MM.1S (cell line): ENCODE data around the gene KLHDC1.

Source experiments
- DNase-seq: peaks from one replicate; pipeline ENCODE4 v3.0.0-alpha.2; 2015
- H2AFZ ChIP-seq: fragments of 300-600 bp; sonication (generic); 2 replicates; pipeline ENCODE4 v1.6.0; 2016; ENCODE audit warnings: antibody characterized with exemption, low read length
- H3F3A ChIP-seq: fragments of 300-600 bp; sonication (generic); 2 replicates; pipeline ENCODE4 v1.6.1; 2016; ENCODE audit warnings: mild to moderate bottlenecking, antibody characterized with exemption, low read length, moderate library complexity, mixed read lengths; ENCODE audit not compliant: insufficient read depth
- H3K27ac ChIP-seq: fragments of 300-600 bp; sonication (generic); 2 replicates; pipeline ENCODE4 v1.5.1; 2016; ENCODE audit warnings: mild to moderate bottlenecking, low read length
- H3K27me3 ChIP-seq: fragments of 300-600 bp; sonication (generic); replicated peaks from 2 replicates; pipeline ENCODE4 v1.6.0; 2016; ENCODE audit warnings: low read length; ENCODE audit not compliant: insufficient read depth
- H3K36me3 ChIP-seq: fragments of 300-600 bp; sonication (generic); replicated peaks from 2 replicates; pipeline ENCODE4 v1.6.1; 2016; ENCODE audit warnings: mild to moderate bottlenecking, low read length, mixed read lengths; ENCODE audit not compliant: insufficient read depth
- H3K4me1 ChIP-seq: fragments of 300-600 bp; sonication (generic); 2 replicates; pipeline ENCODE4 v1.6.1; 2016; ENCODE audit warnings: low read length, mixed read lengths
- H3K4me2 ChIP-seq: fragments of 300-600 bp; sonication (generic); 2 replicates; pipeline ENCODE4 v1.6.0; 2016; ENCODE audit warnings: low read depth, low read length
- H3K4me3 ChIP-seq: fragments of 300-600 bp; sonication (generic); 2 replicates; pipeline ENCODE4 v1.5.1; 2016; ENCODE audit warnings: low read length, mixed read lengths
- H3K79me2 ChIP-seq: fragments of 300-600 bp; sonication (generic); 2 replicates; pipeline ENCODE4 v1.6.1; 2016; ENCODE audit warnings: mixed run types, low read length, mixed read lengths
- H3K9ac ChIP-seq: fragments of 300-600 bp; sonication (generic); 2 replicates; pipeline ENCODE4 v1.6.1; 2016; ENCODE audit warnings: low read length, mixed read lengths
- H3K9me2 ChIP-seq: fragments of 300-600 bp; sonication (generic); replicated peaks from 2 replicates; pipeline ENCODE4 v1.6.1; 2016; ENCODE audit warnings: mild to moderate bottlenecking, low read length, mixed read lengths; ENCODE audit not compliant: insufficient read depth
- H3K9me3 ChIP-seq: fragments of 300-600 bp; sonication (generic); replicated peaks from 2 replicates; pipeline ENCODE4 v1.6.1; 2016; ENCODE audit warnings: mild to moderate bottlenecking, low read length, mixed read lengths; ENCODE audit not compliant: insufficient read depth
- H4K20me1 ChIP-seq: fragments of 300-600 bp; sonication (generic); 2 replicates; pipeline ENCODE4 v1.6.1; 2016; ENCODE audit warnings: mild to moderate bottlenecking, low read length, moderate library complexity, mixed read lengths; ENCODE audit not compliant: insufficient read depth
- EZH2 ChIP-seq: fragments of 300-600 bp; sonication (generic); optimal IDR thresholded peaks from 2 replicates; pipeline ENCODE3; 2017; ENCODE audit warnings: low read depth, mild to moderate bottlenecking, antibody characterized with exemption, low read length, mixed read lengths
- EZH2phosphoT487 ChIP-seq: fragments of 300-600 bp; sonication (generic); IDR thresholded peaks from 2 replicates; pipeline ENCODE4 v1.6.1; 2018; ENCODE audit warnings: antibody characterized with exemption, low read length
- TF ChIP-seq, protein P1 (sequence below): fragments of 300-600 bp; sonication (generic); IDR thresholded peaks from 2 replicates; pipeline ENCODE4 v1.5.1; 2016; ENCODE audit warnings: antibody characterized with exemption, low read length, mixed read lengths

The KLHDC1 gene

GRCh38 chr14:49766839-49767238 is 73.9 kb downstream of the KLHDC1 start:
- Histone ChIP-seq H3K9me3 (no peaks in the 10 kb centered on the region), H3K36me3 (no peaks in the 10 kb centered on the region), H3K4me3 (peak overlapping the region; percentile 58), H3K27ac (peak overlapping the region; percentile 93; the same call in 1 of the 2 replicates), H3K79me2 (peaks cover 20% of the 10 kb centered on the region), H3F3A (peaks cover 11% of the 10 kb centered on the region; the same call in 1 of the 2 replicates), H2AFZ (peak overlapping the region; percentile 58), H3K9me2 (no peaks in the 10 kb centered on the region), H3K9ac (peak overlapping the region; percentile 84; the same call in 1 of the 2 replicates), H3K4me2 (peak overlapping the region; percentile 74), H4K20me1 (no peaks in the 10 kb centered on the region), H3K4me1 (0 out of 2 replicates have a peak, but pooled peaks cover 3% of the 10 kb centered on the region), H3K27me3 (no peaks in the 10 kb centered on the region)
- DNase-seq: no peak
- no peak for TF ChIP-seq EZH2
- TF ChIP-seq, protein P1, sequence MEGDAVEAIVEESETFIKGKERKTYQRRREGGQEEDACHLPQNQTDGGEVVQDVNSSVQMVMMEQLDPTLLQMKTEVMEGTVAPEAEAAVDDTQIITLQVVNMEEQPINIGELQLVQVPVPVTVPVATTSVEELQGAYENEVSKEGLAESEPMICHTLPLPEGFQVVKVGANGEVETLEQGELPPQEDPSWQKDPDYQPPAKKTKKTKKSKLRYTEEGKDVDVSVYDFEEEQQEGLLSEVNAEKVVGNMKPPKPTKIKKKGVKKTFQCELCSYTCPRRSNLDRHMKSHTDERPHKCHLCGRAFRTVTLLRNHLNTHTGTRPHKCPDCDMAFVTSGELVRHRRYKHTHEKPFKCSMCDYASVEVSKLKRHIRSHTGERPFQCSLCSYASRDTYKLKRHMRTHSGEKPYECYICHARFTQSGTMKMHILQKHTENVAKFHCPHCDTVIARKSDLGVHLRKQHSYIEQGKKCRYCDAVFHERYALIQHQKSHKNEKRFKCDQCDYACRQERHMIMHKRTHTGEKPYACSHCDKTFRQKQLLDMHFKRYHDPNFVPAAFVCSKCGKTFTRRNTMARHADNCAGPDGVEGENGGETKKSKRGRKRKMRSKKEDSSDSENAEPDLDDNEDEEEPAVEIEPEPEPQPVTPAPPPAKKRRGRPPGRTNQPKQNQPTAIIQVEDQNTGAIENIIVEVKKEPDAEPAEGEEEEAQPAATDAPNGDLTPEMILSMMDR: no peak
- no peak for TF ChIP-seq EZH2phosphoT487

GRCh38 chr14:49767270-49767570 is 74.3 kb downstream of the KLHDC1 start:
- Histone ChIP-seq H3K4me2 (peak overlapping the region; percentile 74), H3F3A (peaks cover 11% of the 10 kb centered on the region; the same call in 1 of the 2 replicates), H3K4me1 (0 out of 2 replicates have a peak, but pooled peaks cover 3% of the 10 kb centered on the region), H4K20me1 (no peaks in the 10 kb centered on the region), H3K36me3 (no peaks in the 10 kb centered on the region), H3K4me3 (peak overlapping the region; percentile 58), H3K9me3 (no peaks in the 10 kb centered on the region), H3K27ac (peak overlapping the region; percentile 93), H2AFZ (peak overlapping the region; percentile 58), H3K27me3 (no peaks in the 10 kb centered on the region), H3K79me2 (peaks cover 20% of the 10 kb centered on the region), H3K9me2 (no peaks in the 10 kb centered on the region), H3K9ac (peak overlapping the region; percentile 84)
- DNase-seq: no peak
- TF ChIP-seq EZH2phosphoT487 (no peak), EZH2 (no peak)
- TF ChIP-seq, protein P1: no peak

DNA sequence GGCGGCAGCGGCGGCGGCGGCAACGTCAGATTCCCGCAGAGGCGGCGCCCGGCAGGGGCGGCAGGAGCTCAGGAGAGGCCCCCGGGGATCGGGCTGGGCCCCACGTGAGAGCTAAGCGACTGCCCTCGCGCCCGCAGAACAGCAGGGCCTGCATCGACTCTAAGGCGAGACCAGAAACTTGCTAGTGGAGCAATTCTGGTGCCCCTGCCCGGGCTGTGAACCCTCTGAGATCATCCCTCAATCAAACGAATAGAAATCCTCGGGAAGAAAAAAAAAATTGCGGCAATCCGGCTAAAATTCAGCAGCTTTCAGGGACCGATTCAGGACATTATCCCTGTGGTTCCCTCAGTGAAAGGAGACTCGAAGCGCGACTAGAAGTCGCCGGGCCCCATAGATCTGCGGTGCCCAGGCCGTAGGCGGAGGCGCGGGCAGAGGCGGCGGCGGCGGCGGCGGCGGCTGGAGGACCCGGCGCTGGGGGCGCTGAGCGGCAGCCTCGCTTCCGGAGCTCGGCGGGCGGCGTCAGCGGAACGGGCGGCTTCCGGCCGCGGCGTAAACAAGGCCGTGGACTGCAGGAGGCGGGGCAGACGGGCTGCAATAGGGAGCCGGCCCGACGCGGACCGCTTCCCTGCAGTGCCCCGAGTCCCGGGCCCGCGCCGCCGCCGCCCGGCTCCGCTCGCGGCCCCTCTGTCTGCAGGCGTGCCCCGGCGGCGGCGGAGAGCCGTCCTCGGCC is 74.8 kb downstream of the KLHDC1 start, which contains the start of gene KLHDC2:
Gene KLHDC2, plus strand, starts transcription at position 583 of the 730 bp plus-strand sequence. CDS start 316 bp downstream, outside the sequence.
- peak within 1 kb of the TSS; percentile 74 for H3K4me2 ChIP-seq
- H3K4me1 ChIP-seq: 0 out of 2 replicates have a peak, but pooled peaks cover 3% of the 10 kb centered on the region
- peak within 1 kb of the TSS; percentile 58 for H2AFZ ChIP-seq
- no peaks in the 10 kb centered on the region for H3K9me3 ChIP-seq
- no peak for TF ChIP-seq EZH2
- no peak for TF ChIP-seq EZH2phosphoT487
- TF ChIP-seq, protein P1: no peak; the same call in 1 of the 2 replicates
- H3K9ac ChIP-seq: peak within 1 kb of the TSS; percentile 94
- peak; percentile 84 for DNase-seq
- no peaks in the 10 kb centered on the region for H3K27me3 ChIP-seq
- H3K36me3 ChIP-seq: no peaks in the 10 kb centered on the region
- no peaks in the 10 kb centered on the region for H4K20me1 ChIP-seq
- peak within 1 kb of the TSS; percentile 93 for H3K27ac ChIP-seq
- peaks cover 11% of the 10 kb centered on the region; the same call in 1 of the 2 replicates for H3F3A ChIP-seq
- peak within 1 kb of the TSS; percentile 96 for H3K4me3 ChIP-seq
- peaks cover 20% of the 10 kb centered on the region for H3K79me2 ChIP-seq
- H3K9me2 ChIP-seq: no peaks in the 10 kb centered on the region
